Pulmonary artery endothelial cell (primary cell): Measurements from ENCODE around the gene VSIG4. TPM values are rescaled to one million over a fixed set of nuclear protein-coding genes. Genes with fewer than 3 reads are reported as not detected.

Source experiments
- DNase-seq: peaks from one replicate; pipeline ENCODE4 v3.0.0-alpha.2; 2011; ENCODE audit warnings: low read depth, low spot score
- total RNA-seq: library from RNA; depleted of rRNA; stranded (reverse); fragments of >200 nt; gene quantifications from 2 replicates; pipeline ENCODE4 v1.2.3, GENCODE V29; 2014

Gene VSIG4
- total RNA-seq, 1 donor from 2014 or later = not detected

GRCh38 chrX:66024570-66024969, 15.3 kb downstream of the VSIG4 start:
- DNase-seq = no peak

GRCh38 chrX:66024092-66024467, 15.8 kb downstream of the VSIG4 start:
- DNase-seq = no peak

- DNase-seq = no peak
Observed at GRCh38 chrX:66023385-66024091, 16.3 kb downstream of the VSIG4 start.

- no peak for DNase-seq
Observed at GRCh38 chrX:66022632-66023384, 17.1 kb downstream of the VSIG4 start.

- DNase-seq = no peak
Observed at GRCh38 chrX:66021765-66022631, 17.9 kb downstream of the VSIG4 start.

- no peak for DNase-seq
Observed at GRCh38 chrX:66021401-66021764, 18.5 kb downstream of the VSIG4 start.

- DNase-seq = no peak
Observed at GRCh38 chrX:66020631-66021334, 19.1 kb downstream of the VSIG4 start.

GRCh38 chrX:66019974-66020373, 19.9 kb downstream of the VSIG4 start:
- no peak for DNase-seq

- DNase-seq = no peak
Observed at GRCh38 chrX:66019310-66019652, 20.6 kb downstream of the VSIG4 start.

GRCh38 chrX:66018585-66019309, 21.1 kb downstream of the VSIG4 start:
- DNase-seq = no peak

- no peak for DNase-seq
Observed at GRCh38 chrX:66017659-66018170, 22.2 kb downstream of the VSIG4 start.

GRCh38 chrX:66016905-66017658, 22.8 kb downstream of the VSIG4 start:
- no peak for DNase-seq

GRCh38 chrX:66015900-66016689, 23.8 kb downstream of the VSIG4 start:
- DNase-seq = no peak

- no peak for DNase-seq
Observed at GRCh38 chrX:66015152-66015831, 24.6 kb downstream of the VSIG4 start.

GRCh38 chrX:66014556-66014955, 25.3 kb downstream of the VSIG4 start:
- DNase-seq = no peak

GRCh38 chrX:66014084-66014483, 25.8 kb downstream of the VSIG4 start:
- DNase-seq = no peak

- no peak for DNase-seq
Observed at GRCh38 chrX:66013194-66013816, 26.6 kb downstream of the VSIG4 start.

- no peak for DNase-seq
Observed at GRCh38 chrX:66012094-66012534, 27.8 kb downstream of the VSIG4 start.
